Small intestine (tissue), 7 donors: ENCODE results near the gene AUH. TPM values are rescaled to one million over a fixed set of nuclear protein-coding genes. Genes with fewer than 3 reads are reported as not detected.

Experiments used
- DNase-seq, 2 donors: peaks; one replicate each; pipeline versions ENCODE4 v3.0.0 to v3.0.0-alpha.2; 2013
- FAIRE-seq: peaks from 2 replicates; lab custom pipeline; 2012; peaks lifted over from hg19 to GRCh38; lab: Jason Lieb, UNC
- H3K27ac ChIP-seq, 3 donors: one replicate each; pipeline ENCODE4 v1.5.1; 2013; ENCODE audit warnings: low read length in 2 of 3, mild to moderate bottlenecking in 2 of 3, control low read depth in 1 of 3, inconsistent platforms in 1 of 3, low read depth in 1 of 3, moderate library complexity in 1 of 3
- H3K27me3 ChIP-seq, 3 donors: one replicate each; pipeline ENCODE4 v1.6.1; 2013; ENCODE audit warnings: low read length in 3 of 3, inconsistent platforms in 1 of 3; ENCODE audit not compliant: control insufficient read depth in 3 of 3, insufficient read depth in 3 of 3
- H3K36me3 ChIP-seq, 3 donors: one replicate each; pipeline ENCODE4 v1.6.1; 2013; ENCODE audit warnings: low read length in 3 of 3, inconsistent platforms in 1 of 3, low read depth in 1 of 3, mild to moderate bottlenecking in 1 of 3, moderate library complexity in 1 of 3; ENCODE audit not compliant: control insufficient read depth in 3 of 3, insufficient read depth in 2 of 3
- H3K4me1 ChIP-seq, 3 donors: one replicate each; pipeline ENCODE4 v1.6.1; 2013; ENCODE audit warnings: low read length in 2 of 3, inconsistent platforms in 1 of 3, low read depth in 1 of 3, mild to moderate bottlenecking in 1 of 3, moderate library complexity in 1 of 3; ENCODE audit not compliant: control insufficient read depth in 3 of 3, insufficient read depth in 2 of 3
- H3K4me3 ChIP-seq, 3 donors: one replicate each; pipeline ENCODE4 v1.5.1; 2013; ENCODE audit warnings: low read length in 3 of 3, control low read depth in 1 of 3, inconsistent platforms in 1 of 3, low read depth in 1 of 3, mild to moderate bottlenecking in 1 of 3, moderate library complexity in 1 of 3
- H3K9me3 ChIP-seq, 2 donors: one replicate each; pipeline ENCODE4 v1.6.1; 2013; ENCODE audit warnings: low read depth in 1 of 2, low read length in 1 of 2; ENCODE audit not compliant: control insufficient read depth in 2 of 2, insufficient read depth in 1 of 2
- WGBS, 3 donors: extraction: QIAGEN DNeasy Blood & Tissue Kit; methylation state at CpG; one replicate each; pipeline ENCODE4 v1.1.7; 2013; 5-methylcytosine and 5-hydroxymethylcytosine counted together
- polyA plus RNA-seq, 4 donors: library from polyadenylated mRNA; stranded (reverse) in 3 of 4; unstranded in 1 of 4; fragments of 200-250 nt in 3 of 4; fragments of 120-200 nt in 1 of 4; gene quantifications; one replicate each; pipeline versions ENCODE4 v1.2.1 to v1.2.3, GENCODE V29; 2013
- donor health status: healthy with polysubstance abuse.
- donor health status: control.
- donor health status: control.
- donor health status: Bipolar disorder and iron deficiency.
- donor health status: healthy.

The AUH gene
- polyA plus RNA-seq, 4 donors = 16.9 to 51.4 (median 27.2) TPM

GRCh38 chr9:91212596-91213243 is 149.0 kb downstream of the AUH start:
- H3K27me3 ChIP-seq = no peaks in the 10 kb centered on the region
- DNase-seq (peak; percentile 52 to 57), FAIRE-seq (no peak)
- H3K27ac ChIP-seq = peak overlapping the region in 2 of 3 donors; percentile 62 to 87
- no peaks in the 10 kb centered on the region for H3K36me3 ChIP-seq
- WGBS, 3 donors = 23 to 76% (median 52%) methylated on average over 10 of the region's 10 CpGs
- H3K4me1 ChIP-seq = peaks cover 9 to 39% (median 13%) of the 10 kb centered on the region in 3 donors
- H3K9me3 ChIP-seq = no peaks in the 10 kb centered on the region
- H3K4me3 ChIP-seq = peak overlapping the region in 1 of 3 donors; percentile 31

- FAIRE-seq = no peak
- Histone ChIP-seq H3K27me3 (no peaks in the 10 kb centered on the region), H3K4me3 (peak overlapping the region in 2 of 3 donors; percentile 12 to 31), H3K36me3 (no peaks in the 10 kb centered on the region), H3K4me1 (peaks cover 16 to 46% (median 17%) of the 10 kb centered on the region in 3 donors), H3K9me3 (no peaks in the 10 kb centered on the region), H3K27ac (peak overlapping the region in 2 of 3 donors; percentile 62 to 87)
- 8 to 66% (median 11%) methylated on average over 5 of the region's 5 CpGs for WGBS, 3 donors
- DNase-seq = peak; percentile 63 to 83
Measured at GRCh38 chr9:91211919-91212318, 149.8 kb downstream of the AUH start.

GRCh38 chr9:91211414-91211813 is 150.3 kb downstream of the AUH start:
- Histone ChIP-seq H3K4me3 (peak overlapping the region in 1 of 3 donors; percentile 31), H3K27me3 (no peaks in the 10 kb centered on the region), H3K9me3 (no peaks in the 10 kb centered on the region), H3K36me3 (no peaks in the 10 kb centered on the region), H3K4me1 (peaks cover 16 to 46% (median 17%) of the 10 kb centered on the region in 3 donors), H3K27ac (peak overlapping the region in 2 of 3 donors; percentile 20 to 87)
- DNase-seq = peak; percentile 71 to 96
- FAIRE-seq = peak; percentile 85
- 16 to 66% (median 28%) methylated on average over 7 of the region's 7 CpGs for WGBS, 3 donors

- Histone ChIP-seq H3K27me3 (no peaks in the 10 kb centered on the region), H3K4me3 (no peak overlapping the region), H3K36me3 (no peaks in the 10 kb centered on the region), H3K9me3 (no peaks in the 10 kb centered on the region), H3K4me1 (peaks cover 16 to 46% (median 17%) of the 10 kb centered on the region in 3 donors), H3K27ac (peak overlapping the region in 2 of 3 donors; percentile 43 to 85)
- no peak for FAIRE-seq
- WGBS, 3 donors = 37 to 69% (median 50%) methylated on average over 6 of the region's 6 CpGs
- DNase-seq = peak; percentile 6 to 75
Measured at GRCh38 chr9:91210318-91210717, 151.4 kb downstream of the AUH start.

GRCh38 chr9:91208837-91209236 is 152.9 kb downstream of the AUH start:
- DNase-seq = no peak
- Histone ChIP-seq H3K27ac (peak overlapping the region in 1 of 3 donors; percentile 84), H3K4me3 (no peak overlapping the region), H3K36me3 (no peaks in the 10 kb centered on the region), H3K4me1 (peaks cover 16 to 46% (median 17%) of the 10 kb centered on the region in 3 donors), H3K9me3 (no peaks in the 10 kb centered on the region), H3K27me3 (no peaks in the 10 kb centered on the region)
- WGBS, 3 donors = 82 to 85% (median 85%) methylated on average over 5 of the region's 5 CpGs
- FAIRE-seq = no peak

- H3K36me3 ChIP-seq = no peaks in the 10 kb centered on the region
- no peaks in the 10 kb centered on the region for H3K9me3 ChIP-seq
- peak overlapping the region; percentile 30 to 84 (median 76) for H3K27ac ChIP-seq
- FAIRE-seq (no peak), DNase-seq (no peak)
- H3K4me1 ChIP-seq = peaks cover 16 to 44% (median 16%) of the 10 kb centered on the region in 3 donors
- no peaks in the 10 kb centered on the region for H3K27me3 ChIP-seq
- 48 to 55% (median 54%) methylated on average over 3 of the region's 3 CpGs for WGBS, 3 donors
- no peak overlapping the region for H3K4me3 ChIP-seq
Measured at GRCh38 chr9:91208419-91208745, 153.3 kb downstream of the AUH start.

GRCh38 chr9:91207729-91208418 is 153.8 kb downstream of the AUH start:
- WGBS, 3 donors = 3 to 8% (median 3%) methylated on average over 8 of the region's 8 CpGs

GRCh38 chr9:91207397-91207728 is 154.4 kb downstream of the AUH start:
- 77 to 86% (median 80%) methylated on average over 9 of the region's 9 CpGs for WGBS, 3 donors
- FAIRE-seq (no peak), DNase-seq (no peak)
- H3K27me3 ChIP-seq = no peaks in the 10 kb centered on the region
- H3K27ac ChIP-seq = peak overlapping the region; percentile 30 to 82 (median 76)
- H3K4me3 ChIP-seq = no peak overlapping the region
- H3K4me1 ChIP-seq = peaks cover 13 to 34% (median 16%) of the 10 kb centered on the region in 3 donors
- H3K9me3 ChIP-seq = peaks cover 0 to 6% of the 10 kb centered on the region in 2 donors
- H3K36me3 ChIP-seq = no peaks in the 10 kb centered on the region

More at GRCh38 chr9:91207729-91208418, 153.8 kb downstream of the AUH start:
- Histone ChIP-seq H3K4me1 (peaks cover 13 to 39% (median 16%) of the 10 kb centered on the region in 3 donors), H3K4me3 (no peak overlapping the region), H3K27ac (peak overlapping the region; percentile 30 to 84 (median 76)), H3K9me3 (peaks cover 0 to under 1% of the 10 kb centered on the region in 2 donors), H3K36me3 (no peaks in the 10 kb centered on the region), H3K27me3 (no peaks in the 10 kb centered on the region)
- DNase-seq (peak; percentile 74 to 81), FAIRE-seq (no peak)
